GM12864 (cell line): ENCODE measurements around the gene CNGB1.
"Not testable (repeated sequence)": the region's sequence is repeated elsewhere in the genome, so short reads cannot be mapped to it uniquely, and the experiment has no call there.

Experiments
- DNase-seq: peaks from one replicate; pipeline ENCODE4 v3.0.0-alpha.2; 2011; ENCODE audit warnings: low read depth
- H3K4me3 ChIP-seq: 2 replicates; pipeline ENCODE4 v1.5.1; 2011; ENCODE audit warnings: mild to moderate bottlenecking, low read depth, low read length, control low read depth
- CTCF ChIP-seq: IDR thresholded peaks from 2 replicates; pipeline ENCODE4 v1.5.1; 2011; ENCODE audit warnings: low read depth, mild to moderate bottlenecking, moderate library complexity, low read length, control low read depth, inconsistent platforms; ENCODE audit errors: missing control alignments

CNGB1 gene

GRCh38 chr16:57948027-57948426 lies 22.9 kb downstream of the CNGB1 start:
- H3K4me3 ChIP-seq: no peak overlapping the region
- TF ChIP-seq CTCF: no peak
- no peak for DNase-seq

GRCh38 chr16:57947261-57947660 lies 23.7 kb downstream of the CNGB1 start:
- no peak for TF ChIP-seq CTCF
- no peak for DNase-seq
- no peak overlapping the region for H3K4me3 ChIP-seq

GRCh38 chr16:57946181-57946801 lies 24.6 kb downstream of the CNGB1 start:
- TF ChIP-seq CTCF: no peak
- H3K4me3 ChIP-seq: no peak overlapping the region
- DNase-seq: no peak

GRCh38 chr16:57945740-57946138 lies 25.2 kb downstream of the CNGB1 start:
- no peak overlapping the region for H3K4me3 ChIP-seq
- no peak for TF ChIP-seq CTCF
- no peak for DNase-seq

- DNase-seq: no peak
- no peak overlapping the region for H3K4me3 ChIP-seq
- TF ChIP-seq CTCF: no peak
These were observed 25.8 kb downstream of the CNGB1 start for GRCh38 chr16:57944970-57945739.

- DNase-seq, H3K4me3 ChIP-seq: not testable (repeated sequence)
These were observed 27.5 kb downstream of the CNGB1 start for GRCh38 chr16:57943381-57943780.

- not testable (repeated sequence) for H3K4me3 ChIP-seq, DNase-seq
These were observed 29.0 kb downstream of the CNGB1 start for GRCh38 chr16:57941901-57942300.
